Fibroblast of mammary gland (primary cell): ENCODE measurements around the gene TPT1.
"Not testable (repeated sequence)": the region's sequence is repeated elsewhere in the genome, so short reads cannot be mapped to it uniquely, and the experiment has no call there.

ENCODE experiments used
- DNase-seq: peaks from one replicate; pipeline ENCODE4 v3.0.0-alpha.2; 2010; ENCODE audit warnings: low read depth
- H3K4me3 ChIP-seq: 2 replicates; pipeline ENCODE4 v1.5.1; 2011; ENCODE audit warnings: low read depth, mild to moderate bottlenecking, low read length, moderate library complexity; ENCODE audit not compliant: control insufficient read depth
- TF ChIP-seq, protein P1 (sequence below): conservative IDR thresholded peaks from 2 replicates; pipeline ENCODE4 v1.5.1; 2011; ENCODE audit warnings: low read depth, low read length, inconsistent platforms; ENCODE audit not compliant: control insufficient read depth, insufficient read depth

The TPT1 gene

GRCh38 chr13:45349438-45349837 is 8.5 kb upstream of the TPT1 start:
- DNase-seq: no peak
- TF ChIP-seq, protein P1, sequence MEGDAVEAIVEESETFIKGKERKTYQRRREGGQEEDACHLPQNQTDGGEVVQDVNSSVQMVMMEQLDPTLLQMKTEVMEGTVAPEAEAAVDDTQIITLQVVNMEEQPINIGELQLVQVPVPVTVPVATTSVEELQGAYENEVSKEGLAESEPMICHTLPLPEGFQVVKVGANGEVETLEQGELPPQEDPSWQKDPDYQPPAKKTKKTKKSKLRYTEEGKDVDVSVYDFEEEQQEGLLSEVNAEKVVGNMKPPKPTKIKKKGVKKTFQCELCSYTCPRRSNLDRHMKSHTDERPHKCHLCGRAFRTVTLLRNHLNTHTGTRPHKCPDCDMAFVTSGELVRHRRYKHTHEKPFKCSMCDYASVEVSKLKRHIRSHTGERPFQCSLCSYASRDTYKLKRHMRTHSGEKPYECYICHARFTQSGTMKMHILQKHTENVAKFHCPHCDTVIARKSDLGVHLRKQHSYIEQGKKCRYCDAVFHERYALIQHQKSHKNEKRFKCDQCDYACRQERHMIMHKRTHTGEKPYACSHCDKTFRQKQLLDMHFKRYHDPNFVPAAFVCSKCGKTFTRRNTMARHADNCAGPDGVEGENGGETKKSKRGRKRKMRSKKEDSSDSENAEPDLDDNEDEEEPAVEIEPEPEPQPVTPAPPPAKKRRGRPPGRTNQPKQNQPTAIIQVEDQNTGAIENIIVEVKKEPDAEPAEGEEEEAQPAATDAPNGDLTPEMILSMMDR: no peak
- no peak overlapping the region for H3K4me3 ChIP-seq

GRCh38 chr13:45344064-45344463 is 3.1 kb upstream of the TPT1 start:
- DNase-seq, H3K4me3 ChIP-seq: not testable (repeated sequence)

- not testable (repeated sequence) for DNase-seq, H3K4me3 ChIP-seq
These were observed 2.1 kb upstream of the TPT1 start for GRCh38 chr13:45343102-45343501.

- DNase-seq, H3K4me3 ChIP-seq: not testable (repeated sequence)
These were observed 1.7 kb upstream of the TPT1 start for GRCh38 chr13:45342668-45343067.

DNA sequence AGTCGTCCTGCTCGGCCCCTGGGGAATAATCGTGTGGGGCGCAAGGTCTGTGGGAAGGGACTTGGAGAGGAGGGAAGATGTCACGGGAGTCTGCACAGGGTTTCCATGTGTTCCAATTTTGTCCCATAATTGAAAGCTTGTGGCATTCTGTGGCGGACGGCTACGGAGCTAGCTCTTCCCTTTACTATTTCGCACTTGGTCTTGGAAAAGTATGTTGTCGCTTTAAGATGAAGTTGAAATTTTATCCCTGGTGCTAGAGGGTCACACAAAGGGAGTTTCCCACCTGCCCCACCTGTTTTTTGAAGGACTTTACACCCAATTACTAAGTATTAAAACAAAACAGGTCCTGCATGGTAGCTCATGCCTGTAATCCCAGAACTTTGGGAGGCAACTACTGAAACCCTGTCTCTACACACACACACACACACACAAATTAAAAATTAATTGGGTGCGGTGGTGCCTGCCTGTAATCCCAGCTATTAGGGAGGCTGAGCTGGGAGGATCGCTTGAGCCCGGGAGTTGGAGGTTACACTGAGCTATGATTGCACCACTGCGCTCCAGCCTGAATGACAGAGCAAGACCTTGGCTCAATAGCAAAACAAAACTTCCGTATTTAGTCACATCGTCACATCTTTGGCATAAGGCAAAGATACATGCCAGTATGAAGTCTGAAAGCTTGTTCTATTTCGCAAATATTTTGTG is 967 bp upstream of the TPT1 start:
- H3K4me3 ChIP-seq: peak overlapping the region; percentile 92
- TF ChIP-seq, protein P1: no peak
- DNase-seq: peak; percentile 83

- peak; percentile 91 for DNase-seq
- H3K4me3 ChIP-seq: peak overlapping the region; percentile 91
- TF ChIP-seq, protein P1: peak; percentile 34
These were observed 455 bp downstream of the TPT1 start for GRCh38 chr13:45340422-45341033.

- TF ChIP-seq, protein P1: no peak
- H3K4me3 ChIP-seq: peak overlapping the region; percentile 91
- DNase-seq: no peak
These were observed 1.1 kb downstream of the TPT1 start for GRCh38 chr13:45339867-45340266.

DNA sequence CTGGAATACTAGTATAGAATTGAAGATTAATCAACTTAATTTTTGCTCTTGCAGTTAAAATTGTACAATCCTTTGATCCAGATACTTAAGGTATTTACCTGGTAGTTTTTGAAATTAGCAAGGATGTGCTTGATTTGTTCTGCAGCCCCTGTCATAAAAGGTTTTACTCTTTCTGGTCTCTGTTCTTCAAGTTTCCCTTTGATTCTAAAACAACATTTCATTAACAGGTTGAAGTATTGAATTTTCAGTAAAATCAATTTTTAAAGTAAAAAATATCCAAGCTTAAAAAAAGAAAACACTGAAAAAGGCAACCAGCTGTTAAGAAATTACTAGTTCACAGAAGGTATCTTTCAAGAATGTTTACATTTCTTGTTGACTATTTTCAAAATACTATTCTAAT is 1.6 kb downstream of the TPT1 start:
- TF ChIP-seq, protein P1: no peak
- no peak for DNase-seq
- H3K4me3 ChIP-seq: peak overlapping the region; percentile 91
